Kidney (tissue), 14 donors: ENCODE data around the gene BMAL2. TPM values are rescaled to one million over a fixed set of nuclear protein-coding genes. Genes with fewer than 3 reads are reported as not detected.
A peak's percentile ranks its signal among the peaks of the same experiment; 100 is the strongest.

Source experiments
- DNase-seq, 5 donors: peaks; one replicate each; pipeline ENCODE4 v3.0.0-alpha.2; 2013 to 2020
- FAIRE-seq: peaks from 2 replicates; lab custom pipeline; 2012; peaks lifted over from hg19 to GRCh38; lab: Jason Lieb, UNC
- H3K27ac ChIP-seq, 2 donors: one replicate each; pipeline ENCODE4 v1.7.0; 2013; ENCODE audit warnings: low read depth in 2 of 2, low read length in 2 of 2, inconsistent platforms in 1 of 2
- H3K27me3 ChIP-seq: one replicate; pipeline ENCODE4 v1.7.1; 2013; ENCODE audit warnings: low read length, inconsistent platforms; ENCODE audit not compliant: control insufficient read depth, insufficient read depth
- H3K36me3 ChIP-seq, 3 donors: one replicate each; pipeline versions ENCODE4 v1.7.0 to v1.7.1; 2013; ENCODE audit warnings: low read length in 3 of 3, control low read depth in 1 of 3, inconsistent platforms in 1 of 3; ENCODE audit not compliant: insufficient read depth in 3 of 3, control insufficient read depth in 2 of 3
- H3K4me1 ChIP-seq, 3 donors: one replicate each; pipeline versions ENCODE4 v1.7.0 to v1.7.1; 2013; ENCODE audit warnings: low read length in 3 of 3, inconsistent platforms in 1 of 3, low read depth in 1 of 3; ENCODE audit not compliant: control insufficient read depth in 2 of 3, insufficient read depth in 2 of 3
- H3K4me3 ChIP-seq, 3 donors: one replicate each; pipeline versions ENCODE4 v1.7.0 to v1.8.1; 2013; ENCODE audit warnings: low read length in 3 of 3, control low read depth in 1 of 3, inconsistent platforms in 1 of 3
- H3K9ac ChIP-seq, 3 donors: one replicate each; pipeline versions ENCODE4 v1.7.0 to v1.7.1; 2013; ENCODE audit warnings: low read length in 3 of 3, control low read depth in 1 of 3, inconsistent platforms in 1 of 3
- H3K9me3 ChIP-seq, 3 donors: one replicate each; pipeline versions ENCODE4 v1.7.0 to v1.7.1; 2013; ENCODE audit warnings: low read length in 3 of 3, control low read depth in 1 of 3, inconsistent platforms in 1 of 3; ENCODE audit not compliant: control insufficient read depth in 2 of 3, insufficient read depth in 1 of 3
- intact Hi-C: fragments of 100-400 bp; cut with DNase I; formaldehyde crosslinking; loops from one replicate; pipeline ENCODE4 v1.11.1; 2022
- polyA plus RNA-seq: library from polyadenylated mRNA; stranded (reverse); fragments of 350-450 nt; fragmentation: Illumina TruSeq; extraction: RNeasy Lipid Tissue Mini Kit (QIAGEN cat#74804); gene quantifications from one replicate; pipeline ENCODE4 v1.2.3, GENCODE V29; 2014; ENCODE audit warnings: low read depth, low replicate concordance; ENCODE audit not compliant: insufficient read depth
- total RNA-seq: library from RNA; stranded (reverse); fragmentation: NEBNext Ultra II Directional; extraction: Animal tissue kit (Norgen Biotek cat#: 25700); gene quantifications from one replicate; pipeline ENCODE4 v1.2.1, GENCODE V29; 2021
- TF ChIP-seq, protein P1 (sequence below): IDR thresholded peaks from 3 replicates; pipeline ENCODE4 v1.5.1; 2012; ENCODE audit warnings: mild to moderate bottlenecking, moderate library complexity, borderline replicate concordance; ENCODE audit not compliant: insufficient read depth; ENCODE audit errors: extremely low read depth
- donor health status: control.
- donor health status: control.
- donor health status: control.
- donor health status: control.
- donor health status: control.
- donor health status: DM: yes; HTN: yes; CAD: no.
- donor health status: Normal renal cell carcinoma (clear cell type).

The BMAL2 gene
- total and polyA plus RNA-seq, 2 donors from 2014 or later: 0.47 to 12.8 TPM

- no peak overlapping the region for H3K4me3 ChIP-seq
- intact Hi-C loops: no loop called here
- H3K9ac ChIP-seq: no peak overlapping the region
- no peaks in the 10 kb centered on the region for H3K36me3 ChIP-seq
- DNase-seq (no peak), FAIRE-seq (no peak)
- H3K4me1 ChIP-seq: peaks cover 3 to 7% (median 7%) of the 10 kb centered on the region in 3 donors
- H3K27me3 ChIP-seq: no peaks in the 10 kb centered on the region
- no peaks in the 10 kb centered on the region for H3K9me3 ChIP-seq
- TF ChIP-seq, protein P1, sequence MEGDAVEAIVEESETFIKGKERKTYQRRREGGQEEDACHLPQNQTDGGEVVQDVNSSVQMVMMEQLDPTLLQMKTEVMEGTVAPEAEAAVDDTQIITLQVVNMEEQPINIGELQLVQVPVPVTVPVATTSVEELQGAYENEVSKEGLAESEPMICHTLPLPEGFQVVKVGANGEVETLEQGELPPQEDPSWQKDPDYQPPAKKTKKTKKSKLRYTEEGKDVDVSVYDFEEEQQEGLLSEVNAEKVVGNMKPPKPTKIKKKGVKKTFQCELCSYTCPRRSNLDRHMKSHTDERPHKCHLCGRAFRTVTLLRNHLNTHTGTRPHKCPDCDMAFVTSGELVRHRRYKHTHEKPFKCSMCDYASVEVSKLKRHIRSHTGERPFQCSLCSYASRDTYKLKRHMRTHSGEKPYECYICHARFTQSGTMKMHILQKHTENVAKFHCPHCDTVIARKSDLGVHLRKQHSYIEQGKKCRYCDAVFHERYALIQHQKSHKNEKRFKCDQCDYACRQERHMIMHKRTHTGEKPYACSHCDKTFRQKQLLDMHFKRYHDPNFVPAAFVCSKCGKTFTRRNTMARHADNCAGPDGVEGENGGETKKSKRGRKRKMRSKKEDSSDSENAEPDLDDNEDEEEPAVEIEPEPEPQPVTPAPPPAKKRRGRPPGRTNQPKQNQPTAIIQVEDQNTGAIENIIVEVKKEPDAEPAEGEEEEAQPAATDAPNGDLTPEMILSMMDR: no peak
- peak overlapping the region in 1 of 2 donors; percentile 77 for H3K27ac ChIP-seq
These were observed 47.2 kb upstream of the BMAL2 start for GRCh38 chr12:27285403-27285802.

GRCh38 chr12:27289414-27289813, 43.2 kb upstream of the BMAL2 start:
- no peak overlapping the region for H3K9ac ChIP-seq
- H3K9me3 ChIP-seq: no peaks in the 10 kb centered on the region
- H3K27ac ChIP-seq: no peak overlapping the region
- peaks cover 3 to 38% (median 17%) of the 10 kb centered on the region in 3 donors for H3K4me1 ChIP-seq
- H3K4me3 ChIP-seq: no peak overlapping the region
- no peaks in the 10 kb centered on the region for H3K27me3 ChIP-seq
- FAIRE-seq: no peak
- intact Hi-C loops: no loop called here
- TF ChIP-seq, protein P1: no peak
- H3K36me3 ChIP-seq: no peaks in the 10 kb centered on the region
- no peak for DNase-seq

DNA sequence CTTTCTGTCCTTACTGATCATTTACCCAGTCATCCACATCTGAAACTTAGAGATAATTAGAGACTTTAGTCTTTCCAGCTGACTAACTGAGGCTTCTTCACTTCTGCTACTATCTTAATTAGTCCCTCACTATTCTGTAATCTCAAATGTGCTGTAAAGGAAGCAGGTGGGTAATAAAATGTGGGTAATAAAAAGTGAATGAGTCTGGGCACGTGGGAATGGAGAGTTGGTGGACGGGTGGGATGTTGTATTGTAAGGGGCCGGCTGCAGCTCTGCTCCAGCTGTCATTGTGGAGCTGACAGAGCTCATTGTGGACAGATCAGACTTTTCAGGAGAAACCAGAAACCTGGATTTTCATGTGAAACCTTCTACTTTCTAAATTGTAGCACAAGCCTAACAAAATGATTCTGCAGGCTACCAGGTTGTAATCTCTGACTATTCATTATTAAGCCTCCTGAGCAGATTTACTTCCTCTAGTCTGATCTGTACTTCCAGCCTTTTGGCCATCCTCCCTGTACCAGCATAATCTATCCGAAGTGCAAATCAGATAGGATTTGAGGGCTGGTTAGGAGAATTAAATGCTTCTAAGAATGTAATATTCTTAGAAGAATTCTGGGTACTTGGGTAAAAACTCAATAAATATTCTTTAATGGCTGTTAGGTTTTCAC, 42.0 kb upstream of the BMAL2 start:
- intact Hi-C loops: no loop called here
- FAIRE-seq: no peak
- no peaks in the 10 kb centered on the region for H3K27me3 ChIP-seq
- no peaks in the 10 kb centered on the region for H3K36me3 ChIP-seq
- peak in 3 of 5 donors; percentile 38 to 63 (median 53) for DNase-seq
- no peak overlapping the region for H3K9ac ChIP-seq
- TF ChIP-seq, protein P1: no peak
- H3K9me3 ChIP-seq: no peaks in the 10 kb centered on the region
- H3K4me3 ChIP-seq: no peak overlapping the region
- H3K27ac ChIP-seq: peak overlapping the region; percentile 9 to 26
- peaks cover 3 to 38% (median 17%) of the 10 kb centered on the region in 3 donors for H3K4me1 ChIP-seq

DNA sequence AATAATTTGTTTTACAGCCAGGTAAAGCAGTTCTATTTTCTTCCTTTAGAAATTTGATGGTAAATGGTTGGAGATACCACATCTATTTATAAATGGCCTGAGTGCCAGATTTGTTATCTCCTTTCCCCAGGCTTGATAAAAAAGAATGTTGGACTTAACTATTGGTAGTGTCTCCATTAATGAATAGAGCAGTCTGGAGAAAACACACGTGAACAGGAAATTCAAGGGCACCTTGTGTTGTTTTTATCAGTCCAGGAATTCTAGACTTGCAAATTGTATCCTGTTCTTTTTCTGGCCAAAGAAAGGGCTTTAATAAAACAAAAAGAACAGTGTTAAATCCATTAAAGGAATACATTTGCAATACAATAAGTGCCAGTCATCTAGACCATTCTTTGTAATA, 40.8 kb upstream of the BMAL2 start:
- DNase-seq: peak in 1 of 5 donors; percentile 22
- H3K27me3 ChIP-seq: no peaks in the 10 kb centered on the region
- TF ChIP-seq, protein P1: no peak
- no peak overlapping the region for H3K4me3 ChIP-seq
- peaks cover 3 to 38% (median 17%) of the 10 kb centered on the region in 3 donors for H3K4me1 ChIP-seq
- H3K9me3 ChIP-seq: no peaks in the 10 kb centered on the region
- intact Hi-C loops: no loop called here
- no peak overlapping the region for H3K9ac ChIP-seq
- peak; percentile 27 for FAIRE-seq
- H3K36me3 ChIP-seq: no peaks in the 10 kb centered on the region
- peak overlapping the region; percentile 15 to 56 for H3K27ac ChIP-seq
